ENCODE data around the gene CD7.
A peak's percentile ranks its signal among the peaks of the same experiment; 100 is the strongest.

CD7 gene

GRCh38 chr17:82357394-82357793 lies 40.0 kb upstream of the CD7 start:
- TF ChIP-seq CTCF (IDR thresholded peaks at IDR 0.05; ENCODE audit: low read depth, low read length), result no peak
- no peak overlapping the region for H3K4me3 ChIP-seq (ENCODE audit: low read depth, low read length)

- TF ChIP-seq CTCF (IDR thresholded peaks at IDR 0.05; ENCODE audit: low read depth, low read length), result no peak
- no peak overlapping the region for H3K4me3 ChIP-seq (ENCODE audit: low read depth, low read length)
These were observed 39.5 kb upstream of the CD7 start for GRCh38 chr17:82356845-82357355.

- H3K4me3 ChIP-seq (ENCODE audit: low read depth, low read length), result no peak overlapping the region
- TF ChIP-seq CTCF (IDR thresholded peaks at IDR 0.05; ENCODE audit: low read depth, low read length), result no peak
These were observed 38.5 kb upstream of the CD7 start for GRCh38 chr17:82355770-82356427.

GRCh38 chr17:82354804-82355308 lies 37.4 kb upstream of the CD7 start:
- H3K4me3 ChIP-seq (ENCODE audit: low read depth, low read length), result no peak overlapping the region
- no peak for TF ChIP-seq CTCF (IDR thresholded peaks at IDR 0.05; ENCODE audit: low read depth, low read length)

- H3K4me3 ChIP-seq (ENCODE audit: low read depth, low read length), result no peak overlapping the region
- TF ChIP-seq CTCF (IDR thresholded peaks at IDR 0.05; ENCODE audit: low read depth, low read length), result no peak
These were observed 36.1 kb upstream of the CD7 start for GRCh38 chr17:82353484-82353883.

- no peak overlapping the region for H3K4me3 ChIP-seq (ENCODE audit: low read depth, low read length)
These were observed 34.5 kb upstream of the CD7 start for GRCh38 chr17:82351713-82352488.

More at GRCh38 chr17:82351713-82352488, 34.5 kb upstream of the CD7 start:
- peak; percentile 83 for TF ChIP-seq CTCF (IDR thresholded peaks at IDR 0.05; ENCODE audit: low read depth, low read length)
